PC-3 (cell line): ENCODE data around the gene MDM1.

ENCODE experiments used
- EZH2 ChIP-seq: fragments of 300-600 bp; sonication (generic); IDR thresholded peaks from one replicate; pipeline ENCODE4 v1.6.1; 2017; ENCODE audit warnings: antibody characterized with exemption, mild to moderate bottlenecking, low read length; ENCODE audit not compliant: unreplicated experiment
- EZH2phosphoT487 ChIP-seq: fragments of 300-600 bp; sonication (generic); IDR thresholded peaks from 2 replicates; pipeline ENCODE4 v1.6.1; 2018; ENCODE audit warnings: mild to moderate bottlenecking, antibody characterized with exemption, low read length, borderline replicate concordance
- TF ChIP-seq, protein P1 (sequence below): fragments of 300-600 bp; sonication (generic); conservative IDR thresholded peaks from 2 replicates; pipeline ENCODE4 v1.5.1; 2017; ENCODE audit warnings: antibody characterized with exemption, low read depth, mild to moderate bottlenecking, low read length

GRCh38 chr12:68332728-68333630 lies 817 bp upstream of the MDM1 start:
- TF ChIP-seq, protein P1, sequence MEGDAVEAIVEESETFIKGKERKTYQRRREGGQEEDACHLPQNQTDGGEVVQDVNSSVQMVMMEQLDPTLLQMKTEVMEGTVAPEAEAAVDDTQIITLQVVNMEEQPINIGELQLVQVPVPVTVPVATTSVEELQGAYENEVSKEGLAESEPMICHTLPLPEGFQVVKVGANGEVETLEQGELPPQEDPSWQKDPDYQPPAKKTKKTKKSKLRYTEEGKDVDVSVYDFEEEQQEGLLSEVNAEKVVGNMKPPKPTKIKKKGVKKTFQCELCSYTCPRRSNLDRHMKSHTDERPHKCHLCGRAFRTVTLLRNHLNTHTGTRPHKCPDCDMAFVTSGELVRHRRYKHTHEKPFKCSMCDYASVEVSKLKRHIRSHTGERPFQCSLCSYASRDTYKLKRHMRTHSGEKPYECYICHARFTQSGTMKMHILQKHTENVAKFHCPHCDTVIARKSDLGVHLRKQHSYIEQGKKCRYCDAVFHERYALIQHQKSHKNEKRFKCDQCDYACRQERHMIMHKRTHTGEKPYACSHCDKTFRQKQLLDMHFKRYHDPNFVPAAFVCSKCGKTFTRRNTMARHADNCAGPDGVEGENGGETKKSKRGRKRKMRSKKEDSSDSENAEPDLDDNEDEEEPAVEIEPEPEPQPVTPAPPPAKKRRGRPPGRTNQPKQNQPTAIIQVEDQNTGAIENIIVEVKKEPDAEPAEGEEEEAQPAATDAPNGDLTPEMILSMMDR: no peak
- TF ChIP-seq EZH2: no peak
- TF ChIP-seq EZH2phosphoT487: no peak
